NCI-H146 (cell line): ENCODE data around the gene PTGES3.
"Not testable (repeated sequence)": the region's sequence is repeated elsewhere in the genome, so short reads cannot be mapped to it uniquely, and the experiment has no call there.

Experiments
- DNase-seq: peaks from one replicate; lab custom pipeline; 2025; lab: John Stamatoyannopoulos, UW

The PTGES3 gene

DNA sequence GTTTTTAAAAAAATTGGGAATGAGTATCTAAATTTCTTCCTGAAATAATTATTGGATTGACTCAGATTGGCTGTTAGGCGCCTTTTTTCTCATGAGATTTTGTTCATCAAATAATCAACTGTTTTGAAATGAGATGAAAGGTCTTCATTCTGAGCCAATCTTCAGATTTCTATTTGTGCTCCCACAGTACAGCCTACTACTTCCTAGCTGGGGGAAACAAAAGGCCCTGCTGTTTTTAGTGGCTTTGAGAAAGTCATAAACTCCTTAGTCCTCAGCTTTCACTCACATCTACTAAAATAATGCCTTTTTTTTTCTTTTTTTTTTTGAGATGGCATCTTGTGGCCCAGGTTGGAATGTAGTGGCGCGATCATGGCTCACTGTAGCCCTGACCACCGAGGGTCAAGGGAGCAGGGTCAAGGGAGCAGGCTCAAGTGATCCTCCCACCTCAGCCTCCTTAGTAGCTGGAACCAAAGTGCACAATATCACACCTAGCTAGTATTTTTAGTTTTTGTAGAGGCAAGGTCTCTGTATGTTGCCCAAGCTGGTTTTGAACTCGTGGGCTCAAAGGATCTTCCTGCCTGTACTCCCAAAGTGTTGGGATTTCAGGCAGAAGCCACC, 21.8 kb upstream of the PTGES3 start:
- no peak for DNase-seq

- not testable (repeated sequence) for DNase-seq
Observed at GRCh38 chr12:56704522-56704921, 16.4 kb upstream of the PTGES3 start.

- DNase-seq: no peak
Observed at GRCh38 chr12:56699020-56699661, 11.1 kb upstream of the PTGES3 start.

DNA sequence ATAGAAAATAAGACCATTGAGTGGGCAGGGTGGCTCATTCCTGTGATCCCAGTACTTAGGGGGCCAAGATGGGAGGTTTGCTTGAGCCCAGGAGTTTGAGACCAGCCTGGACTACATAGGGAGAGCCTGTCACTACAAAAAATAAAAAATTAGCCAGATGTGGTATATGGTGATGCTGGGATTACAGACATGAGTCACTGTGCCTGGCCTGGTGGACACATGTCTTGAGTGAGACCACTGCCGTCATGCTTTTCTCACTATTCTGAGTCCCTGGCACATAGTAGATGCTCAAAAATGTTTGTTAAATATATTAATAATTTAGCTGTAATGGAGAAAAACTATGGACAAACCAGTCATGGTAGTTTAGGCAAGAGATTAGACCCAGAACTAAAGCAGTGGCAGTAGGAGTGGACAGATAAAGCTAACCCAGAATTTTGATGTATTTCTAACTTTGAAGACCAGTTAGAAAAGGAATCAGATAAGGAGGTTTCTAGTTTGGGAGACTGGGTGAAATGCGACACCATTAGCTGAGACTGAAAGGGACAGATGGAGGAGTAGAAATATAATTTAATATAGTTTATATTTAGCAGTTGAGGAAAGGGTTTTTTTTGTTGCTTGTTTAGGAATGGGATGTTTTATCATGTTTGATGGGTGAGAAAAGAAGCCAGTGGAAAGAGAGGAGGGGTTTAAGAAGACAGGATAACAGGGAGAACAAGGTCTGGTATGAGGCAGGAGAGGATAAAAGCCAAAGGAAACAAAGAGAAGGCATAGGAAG, 7.4 kb upstream of the PTGES3 start:
- no peak for DNase-seq

- DNase-seq: no peak
Observed at GRCh38 chr12:56694161-56694560, 6.1 kb upstream of the PTGES3 start.

DNA sequence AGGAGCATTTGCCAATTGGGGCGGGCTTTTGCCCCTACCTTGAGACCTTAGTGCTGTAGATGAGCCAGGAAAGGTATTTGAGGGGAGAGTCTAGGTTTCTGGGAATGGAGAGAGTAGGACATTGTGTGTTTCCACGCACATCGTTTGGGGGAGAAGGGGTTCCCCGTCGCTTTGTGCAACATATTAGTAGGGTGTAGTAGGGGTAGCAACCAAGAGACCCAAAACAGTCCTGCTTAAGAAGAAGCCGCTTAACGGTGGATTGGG, 694 bp upstream of the PTGES3 start:
- no peak for DNase-seq

DNA sequence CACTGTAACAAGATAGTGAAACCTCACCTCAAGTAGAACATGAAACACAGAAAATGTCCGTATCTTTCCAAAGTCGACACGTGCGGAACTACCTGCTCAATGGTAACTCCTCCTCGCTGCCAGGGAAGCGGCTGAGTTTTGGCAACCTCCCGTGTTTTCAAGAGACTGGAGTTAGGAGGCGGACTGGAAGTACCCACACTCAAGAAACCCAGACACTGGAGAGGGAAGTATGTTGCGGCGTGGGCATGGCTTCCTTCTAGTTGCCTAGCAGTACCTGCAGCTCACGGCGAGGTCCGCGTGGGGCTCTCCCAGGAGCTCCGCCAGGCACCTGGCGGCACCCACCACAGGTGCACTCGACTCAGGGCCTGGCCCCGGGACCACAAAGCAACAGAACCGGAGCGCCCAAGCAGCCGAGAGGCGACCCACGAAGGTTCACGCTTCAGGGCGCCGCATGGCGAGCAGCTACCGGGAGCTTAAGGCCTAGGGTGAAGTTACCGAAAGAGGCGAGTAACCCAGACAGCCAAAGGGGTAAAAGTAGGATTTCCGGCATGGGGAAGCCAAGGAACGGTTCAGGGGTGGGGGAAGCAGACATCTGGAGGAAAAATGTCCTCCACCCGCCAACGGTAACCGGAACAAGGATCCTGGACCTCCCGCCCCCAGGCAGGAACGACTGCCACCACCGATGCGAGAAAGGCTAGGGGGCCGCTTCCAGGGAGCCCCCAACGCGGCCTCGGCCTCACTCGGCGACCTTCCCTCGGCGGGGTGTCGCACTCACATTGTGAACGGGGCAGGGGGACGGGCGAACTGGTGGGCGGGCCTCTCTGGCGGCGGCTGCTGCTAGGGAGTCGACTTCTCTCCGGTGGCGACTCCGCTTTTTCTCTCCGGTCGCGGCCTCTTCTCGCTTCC, 608 bp downstream of the PTGES3 start:
- peak; percentile 66 for DNase-seq

GRCh38 chr12:56684745-56685359, 3.2 kb downstream of the PTGES3 start:
- DNase-seq: no peak

DNA sequence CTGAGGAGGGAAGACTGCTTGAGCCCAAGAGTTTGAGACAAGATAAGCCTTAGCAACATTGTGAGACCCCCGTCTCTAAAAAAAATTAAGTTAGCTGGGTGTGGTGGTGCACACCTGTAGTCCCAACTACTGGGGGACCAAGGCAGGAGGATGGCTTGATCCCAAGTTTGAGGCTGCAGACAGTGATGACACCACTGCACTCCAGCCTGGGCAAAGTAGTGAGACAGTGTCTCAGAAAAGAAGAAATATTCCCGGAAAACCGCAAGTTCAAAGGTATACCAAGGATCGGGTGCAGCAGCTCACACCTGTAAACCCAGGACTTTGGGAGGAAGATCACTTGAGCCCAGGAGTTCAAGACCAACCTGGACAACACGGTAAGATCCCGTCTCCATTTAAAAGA, 5.8 kb downstream of the PTGES3 start:
- DNase-seq: no peak

DNA sequence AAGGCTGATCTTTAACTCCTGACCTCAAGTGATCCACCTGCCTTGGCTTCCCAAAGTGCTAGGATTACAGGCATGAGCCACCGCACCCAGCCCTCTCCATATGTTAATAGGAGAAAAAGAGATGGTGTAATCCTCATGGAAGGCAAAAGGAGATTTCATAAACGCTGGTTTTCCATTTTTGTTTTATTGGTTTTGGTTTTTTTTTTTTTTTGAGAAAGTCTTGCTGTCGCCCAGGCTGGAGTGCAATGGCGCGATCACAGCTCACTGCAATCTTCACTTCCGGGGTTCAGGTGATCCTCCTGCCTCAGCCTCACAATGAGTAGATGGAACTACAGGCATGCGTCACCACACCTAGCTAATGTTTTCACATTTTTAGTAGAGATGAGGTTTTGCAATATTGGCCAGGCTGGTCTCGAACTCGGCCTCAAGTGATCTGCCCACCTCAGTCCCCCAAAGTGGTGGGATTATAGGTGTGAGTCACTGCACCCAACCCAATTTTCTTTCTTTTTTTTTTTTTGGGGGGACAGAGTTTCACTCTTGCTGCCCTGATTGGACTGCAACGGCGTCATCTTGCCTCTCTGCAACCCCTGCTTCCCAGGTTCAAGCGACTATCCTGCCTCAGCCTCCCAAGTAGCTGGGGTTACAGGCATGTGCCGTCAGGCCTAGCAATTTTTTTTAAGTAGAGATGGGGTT, 8.1 kb downstream of the PTGES3 start:
- no peak for DNase-seq

GRCh38 chr12:56678852-56679251, 9.2 kb downstream of the PTGES3 start:
- no peak for DNase-seq

DNA sequence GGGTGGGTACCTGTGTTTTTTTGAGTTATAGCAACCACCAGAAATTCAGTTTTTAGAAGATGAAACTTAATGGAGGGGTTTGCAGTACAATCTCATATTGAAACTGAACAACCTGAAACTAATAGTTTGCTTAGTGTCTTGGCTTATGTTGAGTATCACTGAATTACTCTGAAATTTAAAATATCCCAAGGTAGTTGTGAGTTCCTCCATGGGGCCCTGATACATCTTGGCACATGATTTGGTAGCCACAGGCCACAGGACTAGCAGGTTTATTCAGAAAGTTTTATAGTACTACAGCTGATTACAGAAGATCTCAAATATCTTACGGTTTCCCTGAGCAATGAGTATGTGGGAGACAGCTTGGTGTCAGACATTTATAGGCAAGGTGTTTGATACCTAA, 10.4 kb downstream of the PTGES3 start:
- DNase-seq: no peak

DNA sequence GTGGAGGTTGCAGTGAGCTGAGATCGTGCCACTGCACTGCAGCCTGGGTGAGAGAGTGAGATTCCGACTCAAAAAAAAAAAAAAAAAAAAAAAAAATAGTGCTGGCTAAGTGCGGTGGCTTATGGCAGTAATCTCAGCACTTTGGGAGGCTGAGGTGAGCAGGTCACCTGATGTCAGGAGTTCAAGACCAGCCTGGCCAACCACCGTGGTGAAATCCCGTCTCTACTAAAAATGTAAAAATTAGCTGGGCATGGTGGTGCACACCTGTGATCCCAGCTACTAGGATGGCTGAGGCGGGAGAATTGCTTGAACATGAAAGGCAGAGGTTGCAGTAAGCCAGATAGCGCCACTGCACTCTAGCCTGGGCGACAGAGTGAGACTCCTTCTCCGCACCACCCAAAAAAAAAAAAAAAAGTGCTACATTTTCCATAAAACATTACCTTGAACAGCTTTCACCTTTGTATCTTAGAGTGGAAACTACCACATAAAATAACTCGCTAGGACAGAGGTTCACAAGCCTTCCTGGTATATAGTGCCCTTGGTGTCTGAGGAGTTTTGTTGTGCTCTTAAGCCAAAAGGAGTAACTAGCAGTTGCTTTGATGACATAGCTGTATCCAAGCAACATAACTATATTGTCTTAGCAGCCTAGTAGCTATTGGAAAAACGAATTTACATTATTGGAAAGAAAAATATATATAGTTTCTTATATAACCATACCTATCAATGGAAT, 11.1 kb downstream of the PTGES3 start:
- DNase-seq: no peak

DNA sequence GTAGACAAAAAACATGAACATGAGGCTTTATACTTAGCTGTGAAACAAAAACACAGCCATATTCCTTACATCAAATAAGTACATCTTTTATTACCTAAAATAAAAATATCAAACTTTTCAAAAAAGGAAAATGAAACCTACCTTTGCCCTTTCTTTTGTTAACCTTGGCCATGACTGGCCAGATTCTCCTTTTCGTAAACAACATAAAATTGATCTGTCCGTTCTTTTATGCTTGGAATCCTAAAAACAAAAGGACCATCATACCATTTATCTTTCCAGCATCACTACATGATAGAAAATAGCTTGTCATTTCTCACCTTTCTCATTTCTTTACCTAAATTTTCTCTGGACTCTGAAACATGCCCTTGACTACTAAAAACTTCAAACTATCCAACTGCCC, 16.5 kb downstream of the PTGES3 start:
- DNase-seq: no peak

GRCh38 chr12:56670836-56671235, 17.2 kb downstream of the PTGES3 start:
- no peak for DNase-seq

- no peak for DNase-seq
Observed at GRCh38 chr12:56668197-56668457, 20.0 kb downstream of the PTGES3 start.

GRCh38 chr12:56661979-56662638, 26.0 kb downstream of the PTGES3 start:
- DNase-seq: no peak

DNA sequence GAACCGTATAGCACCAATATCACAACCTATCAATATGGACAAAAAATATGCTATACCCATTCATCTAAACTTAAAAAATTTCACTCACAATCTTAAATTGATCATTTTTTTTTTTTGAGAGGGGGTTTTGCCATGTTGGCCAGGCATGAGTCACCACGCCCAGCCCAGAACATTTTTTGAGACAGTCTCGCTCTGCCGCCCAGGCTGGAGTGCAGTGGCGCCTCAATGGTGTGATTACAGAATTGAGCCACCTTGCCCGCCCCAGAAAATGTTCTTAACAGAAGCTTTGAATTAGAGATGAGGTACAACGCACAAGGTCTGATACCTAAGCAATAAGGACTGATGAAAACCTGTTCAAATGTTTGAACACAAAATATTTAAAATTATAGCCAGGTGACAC, 26.5 kb downstream of the PTGES3 start:
- DNase-seq: no peak

- no peak for DNase-seq
Observed at GRCh38 chr12:56658921-56659320, 29.2 kb downstream of the PTGES3 start.
